SK-N-SH (cell line): ENCODE results near the gene CELF4. TPM values are rescaled to one million over a fixed set of nuclear protein-coding genes. Genes with fewer than 3 reads are reported as not detected.

Experiments
- CTCF ChIA-PET: fragments of 300-600, 350-600 bp; formaldehyde crosslinking; extraction: SDS; loops from one replicate; lab custom pipeline; 2021; lab: Yijun Ruan, JAX
- POLR2A ChIA-PET: fragments of 350-600 bp; sonication (Branson Sonifier 250); formaldehyde crosslinking; extraction: SDS; loops from one replicate; lab custom pipeline; 2020; ENCODE audit warnings: antibody characterized with exemption, inconsistent platforms; lab: Yijun Ruan, JAX
- DNase-seq: peaks from one replicate; pipeline ENCODE4 v3.0.0; 2012
- H2AFZ ChIP-seq: fragments of 200-600 bp; sonication (generic); 2 replicates; pipeline ENCODE4 v1.8.1; 2016; ENCODE audit warnings: antibody characterized with exemption, mild to moderate bottlenecking, low read depth
- H3F3A ChIP-seq: fragments of 200-600 bp; sonication (generic); replicated peaks from 2 replicates; pipeline ENCODE3; 2016; ENCODE audit warnings: antibody characterized with exemption, mild to moderate bottlenecking; ENCODE audit not compliant: insufficient read depth
- H3K27ac ChIP-seq, 2 experiments: fragments of 200-500 bp in 1 of 2; fragments of 200-600 bp in 1 of 2; sonication (Bioruptor generic) in 1 of 2; sonication (generic), shearing (Covaris generic) in 1 of 2; 2 replicates each; pipeline versions ENCODE4 v1.5.1 to v1.6.1; 2014 to 2016; ENCODE audit warnings: low read depth in 2 of 2, inconsistent platforms in 1 of 2, low read length in 1 of 2, mild to moderate bottlenecking in 1 of 2, mixed read lengths in 1 of 2
- H3K27me3 ChIP-seq: fragments of 200-600 bp; sonication (generic), shearing (Covaris generic); 2 replicates; pipeline ENCODE4 v1.6.1; 2016; ENCODE audit warnings: mixed run types; ENCODE audit not compliant: insufficient read depth
- H3K36me3 ChIP-seq, 2 experiments: fragments of 200-500 bp in 1 of 2; fragments of 200-600 bp in 1 of 2; sonication (Bioruptor generic) in 1 of 2; sonication (generic) in 1 of 2; replicated peaks in 1 of 2; 2 replicates each; pipeline versions ENCODE3 to v1.5.1; 2014 to 2016; ENCODE audit warnings: low read length in 1 of 2, mild to moderate bottlenecking in 1 of 2; ENCODE audit not compliant: insufficient read depth in 2 of 2, control insufficient read depth in 1 of 2
- H3K4me1 ChIP-seq, 2 experiments: fragments of 200-500 bp in 1 of 2; fragments of 200-600 bp in 1 of 2; sonication (Bioruptor generic) in 1 of 2; sonication (generic), shearing (Covaris generic) in 1 of 2; 2 replicates each; pipeline versions ENCODE4 v1.5.1 to v1.6.1; 2014 to 2016; ENCODE audit warnings: low read depth in 1 of 2, low read length in 1 of 2, mixed run types in 1 of 2; ENCODE audit not compliant: insufficient read depth in 2 of 2, control insufficient read depth in 1 of 2
- H3K4me2 ChIP-seq: fragments of 200-600 bp; sonication (generic), shearing (Covaris generic); 2 replicates; pipeline ENCODE4 v1.6.1; 2017; ENCODE audit warnings: mixed run types
- H3K4me3 ChIP-seq, 2 experiments: fragments of 200-500 bp in 1 of 2; fragments of 200-600 bp in 1 of 2; sonication (Bioruptor generic) in 1 of 2; sonication (generic), shearing (Covaris generic) in 1 of 2; 2 replicates each; pipeline versions ENCODE4 v1.5.1 to v1.8.1; 2014 to 2016; ENCODE audit warnings: low read depth in 2 of 2, inconsistent platforms in 1 of 2, low read length in 1 of 2, mild to moderate bottlenecking in 1 of 2, mixed read lengths in 1 of 2, moderate library complexity in 1 of 2
- H3K79me2 ChIP-seq: fragments of 200-600 bp; sonication (generic); 2 replicates; pipeline ENCODE4 v1.8.1; 2017; ENCODE audit warnings: mild to moderate bottlenecking; ENCODE audit not compliant: insufficient read depth
- H3K9ac ChIP-seq: fragments of 200-600 bp; sonication (generic); 2 replicates; pipeline ENCODE4 v1.6.1; 2017; ENCODE audit warnings: mixed run types
- H3K9me2 ChIP-seq: fragments of 200-600 bp; sonication (generic); 2 replicates; pipeline ENCODE4 v1.6.1; 2017; ENCODE audit warnings: mixed run types
- H3K9me3 ChIP-seq: fragments of 200-600 bp; sonication (generic); 2 replicates; pipeline ENCODE4 v1.6.1; 2017; ENCODE audit warnings: mixed run types, mild to moderate bottlenecking, moderate library complexity
- H4K20me1 ChIP-seq: fragments of 200-600 bp; sonication (generic); 2 replicates; pipeline ENCODE4 v1.6.1; 2017; ENCODE audit warnings: mild to moderate bottlenecking, mixed run types; ENCODE audit not compliant: insufficient read depth
- CHD2 ChIP-seq: fragments of 150-350 bp; IDR thresholded peaks from 2 replicates; pipeline ENCODE4 v1.6.1; 2018; ENCODE audit warnings: low read length; ENCODE audit not compliant: partially characterized antibody
- FOSL2 ChIP-seq: IDR thresholded peaks from 2 replicates; pipeline ENCODE4 v1.4.0; 2012; ENCODE audit warnings: low read depth, mild to moderate bottlenecking, moderate library complexity, borderline replicate concordance
- GATA2 ChIP-seq: sonication (generic); formaldehyde crosslinking; IDR thresholded peaks from 2 replicates; pipeline ENCODE4 v1.5.0; 2020; ENCODE audit warnings: mild to moderate bottlenecking, missing genetic modification reagents
- IRF3 ChIP-seq: fragments of 150-350 bp; IDR thresholded peaks from 2 replicates; pipeline ENCODE4 v1.6.1; 2016; ENCODE audit warnings: mild to moderate bottlenecking, low read depth, low read length
- JUND ChIP-seq: IDR thresholded peaks from 2 replicates; pipeline ENCODE4 v1.4.0; 2012
- MAX ChIP-seq: IDR thresholded peaks from 2 replicates; pipeline ENCODE4 v1.4.0; 2012; ENCODE audit warnings: low read depth
- MEF2A ChIP-seq: IDR thresholded peaks from 2 replicates; pipeline ENCODE4 v1.4.0; 2012; ENCODE audit warnings: low read depth, borderline replicate concordance
- MXI1 ChIP-seq: IDR thresholded peaks from 2 replicates; pipeline ENCODE4 v1.6.1; 2012; ENCODE audit warnings: mild to moderate bottlenecking, low read depth, low read length, improper control_type of control experiment
- NRF1 ChIP-seq: IDR thresholded peaks from 2 replicates; pipeline ENCODE4 v1.6.1; 2012; ENCODE audit warnings: low read depth, mild to moderate bottlenecking, low read length
- REST ChIP-seq: IDR thresholded peaks from 2 replicates; pipeline ENCODE4 v1.6.1; 2012; ENCODE audit warnings: mild to moderate bottlenecking, low read depth, low read length, moderate library complexity
- RXRA ChIP-seq: IDR thresholded peaks from 2 replicates; pipeline ENCODE4 v1.4.0; 2012; ENCODE audit warnings: low read depth, mild to moderate bottlenecking, borderline replicate concordance
- SIN3A ChIP-seq: IDR thresholded peaks from 2 replicates; pipeline ENCODE4 v1.6.1; 2012; ENCODE audit warnings: low read depth, mild to moderate bottlenecking, low read length, moderate library complexity, borderline replicate concordance
- SMC3 ChIP-seq: IDR thresholded peaks from 2 replicates; pipeline ENCODE4 v1.6.1; 2012; ENCODE audit warnings: low read depth, low read length, improper control_type of control experiment
- TAF1 ChIP-seq: IDR thresholded peaks from 2 replicates; pipeline ENCODE4 v1.6.1; 2012; ENCODE audit warnings: low read depth, mild to moderate bottlenecking, low read length, moderate library complexity, borderline replicate concordance
- TCF12 ChIP-seq: IDR thresholded peaks from 2 replicates; pipeline ENCODE4 v1.4.0; 2012
- YY1 ChIP-seq: IDR thresholded peaks from 2 replicates; pipeline ENCODE4 v1.4.0; 2012; ENCODE audit warnings: low read depth, mild to moderate bottlenecking
- WGBS: methylation state at CpG from one replicate; pipeline ENCODE4 v1.1.6; 2017; ENCODE audit warnings: low lambda C conversion rate; 5-methylcytosine and 5-hydroxymethylcytosine counted together
- polyA plus RNA-seq, 3 experiments: library from polyadenylated mRNA; depleted of rRNA; stranded (reverse); fragments of >200 nt; gene quantifications; 2 replicates each; pipeline ENCODE4 v1.2.3, GENCODE V29; 2012
- TF ChIP-seq, protein P1 (sequence below): fragments of 150-350 bp; IDR thresholded peaks from 2 replicates; pipeline ENCODE4 v1.6.1; 2017; ENCODE audit warnings: antibody characterized with exemption, low read length, low read depth, borderline replicate concordance
- TF ChIP-seq, protein P2 (sequence below): IDR thresholded peaks from 2 replicates; pipeline ENCODE4 v1.4.0; 2012; ENCODE audit warnings: low read depth, borderline replicate concordance
- TF ChIP-seq, protein P3 (sequence below): IDR thresholded peaks from 2 replicates; pipeline ENCODE4 v1.4.0; 2012; ENCODE audit warnings: low read depth, borderline replicate concordance
- TF ChIP-seq, protein P4 (sequence below): IDR thresholded peaks from 2 replicates; pipeline ENCODE4; 2012

The CELF4 gene
- polyA plus RNA-seq, 1 of the 3 experiments (the other 2 are of a cell fraction): 0.26 TPM

GRCh38 chr18:37554399-37554787 lies 11.2 kb downstream of the CELF4 start:
- Histone ChIP-seq H3K79me2 (no peaks in the 10 kb centered on the region), H4K20me1 (no peaks in the 10 kb centered on the region), H3K4me1 (peaks cover 0 to 30% of the 10 kb centered on the region in 2 experiments; a peak in 2 of 4 replicates), H3K4me2 (no peak overlapping the region), H3K4me3 (no peak overlapping the region), H3K9ac (no peak overlapping the region), H3F3A (no peaks in the 10 kb centered on the region), H3K36me3 (no peaks in the 10 kb centered on the region), H3K27ac (no peak overlapping the region), H2AFZ (no peak overlapping the region), H3K9me3 (no peaks in the 10 kb centered on the region), H3K27me3 (no peaks in the 10 kb centered on the region), H3K9me2 (no peaks in the 10 kb centered on the region)
- no peak for DNase-seq
- POLR2A ChIA-PET: no interaction called here
- TF ChIP-seq, protein P1, sequence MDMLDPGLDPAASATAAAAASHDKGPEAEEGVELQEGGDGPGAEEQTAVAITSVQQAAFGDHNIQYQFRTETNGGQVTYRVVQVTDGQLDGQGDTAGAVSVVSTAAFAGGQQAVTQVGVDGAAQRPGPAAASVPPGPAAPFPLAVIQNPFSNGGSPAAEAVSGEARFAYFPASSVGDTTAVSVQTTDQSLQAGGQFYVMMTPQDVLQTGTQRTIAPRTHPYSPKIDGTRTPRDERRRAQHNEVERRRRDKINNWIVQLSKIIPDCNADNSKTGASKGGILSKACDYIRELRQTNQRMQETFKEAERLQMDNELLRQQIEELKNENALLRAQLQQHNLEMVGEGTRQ: no peak
- TF ChIP-seq MXI1 (no peak), FOSL2 (no peak), RXRA (no peak), SMC3 (no peak), SIN3A (no peak), MEF2A (no peak), TAF1 (no peak), YY1 (no peak), CHD2 (no peak), IRF3 (no peak), MAX (no peak), TCF12 (no peak), REST (no peak), GATA2 (no peak), JUND (no peak), NRF1 (no peak)
- TF ChIP-seq, protein P2, sequence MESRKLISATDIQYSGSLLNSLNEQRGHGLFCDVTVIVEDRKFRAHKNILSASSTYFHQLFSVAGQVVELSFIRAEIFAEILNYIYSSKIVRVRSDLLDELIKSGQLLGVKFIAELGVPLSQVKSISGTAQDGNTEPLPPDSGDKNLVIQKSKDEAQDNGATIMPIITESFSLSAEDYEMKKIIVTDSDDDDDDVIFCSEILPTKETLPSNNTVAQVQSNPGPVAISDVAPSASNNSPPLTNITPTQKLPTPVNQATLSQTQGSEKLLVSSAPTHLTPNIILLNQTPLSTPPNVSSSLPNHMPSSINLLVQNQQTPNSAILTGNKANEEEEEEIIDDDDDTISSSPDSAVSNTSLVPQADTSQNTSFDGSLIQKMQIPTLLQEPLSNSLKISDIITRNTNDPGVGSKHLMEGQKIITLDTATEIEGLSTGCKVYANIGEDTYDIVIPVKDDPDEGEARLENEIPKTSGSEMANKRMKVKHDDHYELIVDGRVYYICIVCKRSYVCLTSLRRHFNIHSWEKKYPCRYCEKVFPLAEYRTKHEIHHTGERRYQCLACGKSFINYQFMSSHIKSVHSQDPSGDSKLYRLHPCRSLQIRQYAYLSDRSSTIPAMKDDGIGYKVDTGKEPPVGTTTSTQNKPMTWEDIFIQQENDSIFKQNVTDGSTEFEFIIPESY: no peak
- TF ChIP-seq, protein P3, sequence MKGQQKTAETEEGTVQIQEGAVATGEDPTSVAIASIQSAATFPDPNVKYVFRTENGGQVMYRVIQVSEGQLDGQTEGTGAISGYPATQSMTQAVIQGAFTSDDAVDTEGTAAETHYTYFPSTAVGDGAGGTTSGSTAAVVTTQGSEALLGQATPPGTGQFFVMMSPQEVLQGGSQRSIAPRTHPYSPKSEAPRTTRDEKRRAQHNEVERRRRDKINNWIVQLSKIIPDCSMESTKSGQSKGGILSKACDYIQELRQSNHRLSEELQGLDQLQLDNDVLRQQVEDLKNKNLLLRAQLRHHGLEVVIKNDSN: no peak
- TF ChIP-seq, protein P4, sequence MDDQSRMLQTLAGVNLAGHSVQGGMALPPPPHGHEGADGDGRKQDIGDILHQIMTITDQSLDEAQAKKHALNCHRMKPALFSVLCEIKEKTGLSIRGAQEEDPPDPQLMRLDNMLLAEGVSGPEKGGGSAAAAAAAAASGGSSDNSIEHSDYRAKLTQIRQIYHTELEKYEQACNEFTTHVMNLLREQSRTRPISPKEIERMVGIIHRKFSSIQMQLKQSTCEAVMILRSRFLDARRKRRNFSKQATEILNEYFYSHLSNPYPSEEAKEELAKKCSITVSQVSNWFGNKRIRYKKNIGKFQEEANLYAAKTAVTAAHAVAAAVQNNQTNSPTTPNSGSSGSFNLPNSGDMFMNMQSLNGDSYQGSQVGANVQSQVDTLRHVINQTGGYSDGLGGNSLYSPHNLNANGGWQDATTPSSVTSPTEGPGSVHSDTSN: no peak
- CTCF ChIA-PET: no interaction called here
- 26% methylated on average over 5 of the region's 5 CpGs for WGBS
